Gastroesophageal sphincter (tissue), 4 donors: Measurements from ENCODE around the gene ZC3H7A. TPM values are rescaled to one million over a fixed set of nuclear protein-coding genes. Genes with fewer than 3 reads are reported as not detected.

Experiments
- ATAC-seq: fragments of 150-250 bp; one replicate; pipeline ENCODE4 v1.9.1; 2016; ENCODE audit warnings: mild to moderate bottlenecking, moderate library complexity
- H3K27ac ChIP-seq, 4 donors: fragments of 200-600 bp; sonication (generic) in 3 of 4; 1 replicate in 3 of 4; 2 replicates in 1 of 4; pipeline ENCODE4 v1.5.1; 2016 to 2019
- H3K27me3 ChIP-seq: fragments of 200-600 bp; sonication (generic); one replicate; pipeline ENCODE4 v1.5.1; 2019
- H3K36me3 ChIP-seq, 2 donors: fragments of 200-600 bp; sonication (generic); one replicate each; pipeline ENCODE4 v1.5.1; 2019; ENCODE audit warnings: control low read depth in 1 of 2
- H3K4me1 ChIP-seq, 3 donors: fragments of 200-600 bp; sonication (generic); 1 replicate in 2 of 3; 2 replicates in 1 of 3; pipeline ENCODE4 v1.5.1; 2016 to 2019; ENCODE audit warnings: control low read depth in 2 of 3
- H3K4me3 ChIP-seq, 2 donors: fragments of 200-600 bp; sonication (generic); one replicate each; pipeline ENCODE4 v1.5.1; 2019; ENCODE audit warnings: mild to moderate bottlenecking in 1 of 2, moderate library complexity in 1 of 2
- H3K9me3 ChIP-seq, 3 donors: fragments of 200-600 bp; sonication (generic); one replicate each; pipeline ENCODE4 v1.5.1; 2017 to 2019; ENCODE audit warnings: control low read depth in 2 of 3
- CTCF ChIP-seq, 4 experiments: fragments of 200-600 bp in 2 of 4; fragments of 450-650 bp in 2 of 4; sonication (generic) in 1 of 4; IDR thresholded peaks; one replicate each; pipeline ENCODE4 v1.5.1; 2017 to 2019; ENCODE audit warnings: antibody characterized with exemption in 4 of 4, mild to moderate bottlenecking in 2 of 4, moderate library complexity in 2 of 4
- EP300 ChIP-seq: sonication (generic); formaldehyde crosslinking; IDR thresholded peaks from one replicate; pipeline ENCODE4 v1.6.1; 2017; ENCODE audit warnings: antibody characterized with exemption, mild to moderate bottlenecking
- POLR2A ChIP-seq, 2 donors: fragments of 450-650 bp; IDR thresholded peaks; one replicate each; pipeline ENCODE4 v1.6.1; 2017; ENCODE audit warnings: antibody characterized with exemption in 2 of 2, mild to moderate bottlenecking in 2 of 2, moderate library complexity in 1 of 2
- POLR2AphosphoS5 ChIP-seq: sonication (generic); formaldehyde crosslinking; IDR thresholded peaks from one replicate; pipeline ENCODE4 v1.6.1; 2017; ENCODE audit warnings: antibody characterized with exemption
- WGBS, 2 donors: methylation state at CpG; one replicate each; pipeline ENCODE4 v1.1.5; 2018; ENCODE audit warnings: low coverage in 1 of 2; 5-methylcytosine and 5-hydroxymethylcytosine counted together
- total RNA-seq, 4 donors: library from RNA; depleted of rRNA; stranded (reverse); fragments of >200 nt; gene quantifications; one replicate each; pipeline ENCODE4 v1.1.0, GENCODE V29; 2016

The ZC3H7A gene
- total RNA-seq, 4 donors from 2014 or later = 55.5 to 78.9 (median 68.4) TPM

- TF ChIP-seq POLR2AphosphoS5 (no peak), POLR2A (IDR thresholded peaks at IDR 0.05) (no peak), CTCF (IDR thresholded peaks at IDR 0.05) (no peak), EP300 (no peak)
- peaks cover 10 to 80% (median 44%) of the 10 kb centered on the region in 3 donors for H3K4me1 ChIP-seq
- WGBS, 2 donors = 49 to 53% methylated on average over 6 to 7 of the region's 8 CpGs
- peak overlapping the region; percentile 96 to 99 (median 99) for H3K27ac ChIP-seq
- H3K9me3 ChIP-seq = no peaks in the 10 kb centered on the region
- H3K36me3 ChIP-seq = no peaks in the 10 kb centered on the region
- H3K27me3 ChIP-seq = no peaks in the 10 kb centered on the region
- no peak for ATAC-seq
- H3K4me3 ChIP-seq = peak overlapping the region; percentile 98 to 99
Measured at GRCh38 chr16:11795887-11796226, 1.2 kb downstream of the ZC3H7A start.

- no peaks in the 10 kb centered on the region for H3K27me3 ChIP-seq
- H3K9me3 ChIP-seq = no peaks in the 10 kb centered on the region
- H3K27ac ChIP-seq = peak overlapping the region; percentile 96 to 99 (median 99)
- no peak for ATAC-seq
- H3K36me3 ChIP-seq = peaks cover 0 to 5% of the 10 kb centered on the region in 2 donors
- H3K4me1 ChIP-seq = peaks cover 10 to 84% (median 44%) of the 10 kb centered on the region in 3 donors
- 83 to 84% methylated on average over 13 to 20 of the region's 20 CpGs for WGBS, 2 donors
- H3K4me3 ChIP-seq = peak overlapping the region in 1 of 2 donors; percentile 98
- TF ChIP-seq CTCF (IDR thresholded peaks at IDR 0.05) (no peak), POLR2AphosphoS5 (peak; percentile 21), POLR2A (IDR thresholded peaks at IDR 0.05) (no peak)
Measured at GRCh38 chr16:11794996-11795886, 1.8 kb downstream of the ZC3H7A start.

- peaks cover 10 to 78% (median 40%) of the 10 kb centered on the region in 3 donors for H3K4me1 ChIP-seq
- H3K36me3 ChIP-seq = peaks cover 0 to 12% of the 10 kb centered on the region in 2 donors
- H3K27ac ChIP-seq = peak overlapping the region in 3 of 4 donors; percentile 96 to 99 (median 99)
- no peaks in the 10 kb centered on the region for H3K9me3 ChIP-seq
- no peak for TF ChIP-seq POLR2AphosphoS5
- no peak for TF ChIP-seq CTCF (IDR thresholded peaks at IDR 0.05)
- no peak for TF ChIP-seq POLR2A (IDR thresholded peaks at IDR 0.05)
- TF ChIP-seq EP300 = no peak
- WGBS, 2 donors = 8 to 16% methylated on average over 2 of the region's 2 CpGs
- no peak overlapping the region for H3K4me3 ChIP-seq
- no peak for ATAC-seq
- no peaks in the 10 kb centered on the region for H3K27me3 ChIP-seq
Measured at GRCh38 chr16:11794447-11794846, 2.6 kb downstream of the ZC3H7A start.

GRCh38 chr16:11793840-11794239 is 3.2 kb downstream of the ZC3H7A start:
- Histone ChIP-seq H3K4me3 (no peak overlapping the region), H3K36me3 (peaks cover 0 to 12% of the 10 kb centered on the region in 2 donors), H3K27me3 (no peaks in the 10 kb centered on the region), H3K27ac (peak overlapping the region in 3 of 4 donors; percentile 71 to 99 (median 99)), H3K4me1 (peaks cover 10 to 77% (median 38%) of the 10 kb centered on the region in 3 donors), H3K9me3 (no peaks in the 10 kb centered on the region)
- 56 to 94% methylated on average over 3 to 7 of the region's 7 CpGs for WGBS, 2 donors
- no peak for ATAC-seq
- TF ChIP-seq POLR2A (IDR thresholded peaks at IDR 0.05) (no peak), EP300 (no peak), POLR2AphosphoS5 (no peak), CTCF (IDR thresholded peaks at IDR 0.05) (no peak)
